ENCODE measurements around the gene KATNIP. TPM values are rescaled to one million over a fixed set of nuclear protein-coding genes. Genes with fewer than 3 reads are reported as not detected.

KATNIP gene
- total RNA-seq (2014; rRNA removed; shearing (Covaris generic)), result 13.0 and 13.6 TPM in 2 replicates
- polyA plus RNA-seq (2015; cell fraction: cytosol; rRNA removed), result 5.7 and 6.0 TPM in 2 replicates
- polyA plus RNA-seq (2015; cell fraction: nucleus; rRNA removed), result 28.7 and 32.6 TPM in 2 replicates

- peak; percentile 97 for DNase-seq (ENCODE audit: low read depth)
Observed at GRCh38 chr16:27549746-27550581, at the start of gene KATNIP, which contains the start of gene GTF3C1. TSS of gene KATNIP (plus strand) at chr16:27550144. CDS start at chr16:27550171, 27 bp downstream. TSS of gene GTF3C1 (minus strand) at chr16:27549913. CDS start at chr16:27549890, 23 bp downstream.

GRCh38 chr16:27500801-27501200 lies 49.1 kb upstream of the KATNIP start:
- no peak for DNase-seq (ENCODE audit: low read depth)

GRCh38 chr16:27503662-27504061 lies 46.3 kb upstream of the KATNIP start:
- no peak for DNase-seq (ENCODE audit: low read depth)

- DNase-seq (ENCODE audit: low read depth), result no peak
Observed at GRCh38 chr16:27505297-27506236, 44.4 kb upstream of the KATNIP start.

GRCh38 chr16:27506771-27507170 lies 43.2 kb upstream of the KATNIP start:
- DNase-seq (ENCODE audit: low read depth), result no peak

- no peak for DNase-seq (ENCODE audit: low read depth)
Observed at GRCh38 chr16:27508476-27508875, 41.5 kb upstream of the KATNIP start.

GRCh38 chr16:27511657-27512448 lies 38.1 kb upstream of the KATNIP start:
- no peak for DNase-seq (ENCODE audit: low read depth)

- DNase-seq (ENCODE audit: low read depth), result no peak
Observed at GRCh38 chr16:27514806-27515205, 35.1 kb upstream of the KATNIP start.

GRCh38 chr16:27515874-27516353 lies 34.0 kb upstream of the KATNIP start:
- peak; percentile 43 for DNase-seq (ENCODE audit: low read depth)

GRCh38 chr16:27516365-27516764 lies 33.6 kb upstream of the KATNIP start:
- no peak for DNase-seq (ENCODE audit: low read depth)

- DNase-seq (ENCODE audit: low read depth), result no peak
Observed at GRCh38 chr16:27517664-27518063, 32.3 kb upstream of the KATNIP start.

GRCh38 chr16:27518226-27518625 lies 31.7 kb upstream of the KATNIP start:
- no peak for DNase-seq (ENCODE audit: low read depth)

GRCh38 chr16:27520982-27521673 lies 28.8 kb upstream of the KATNIP start:
- peak; percentile 51 for DNase-seq (ENCODE audit: low read depth)

GRCh38 chr16:27522173-27522707 lies 27.7 kb upstream of the KATNIP start:
- DNase-seq (ENCODE audit: low read depth), result no peak

GRCh38 chr16:27526180-27526579 lies 23.8 kb upstream of the KATNIP start:
- DNase-seq (ENCODE audit: low read depth), result no peak

GRCh38 chr16:27528294-27528693 lies 21.6 kb upstream of the KATNIP start:
- no peak for DNase-seq (ENCODE audit: low read depth)

- peak; percentile 83 for DNase-seq (ENCODE audit: low read depth)
Observed at GRCh38 chr16:27529962-27530361, 20.0 kb upstream of the KATNIP start.

- no peak for DNase-seq (ENCODE audit: low read depth)
Observed at GRCh38 chr16:27531186-27531585, 18.8 kb upstream of the KATNIP start.

GRCh38 chr16:27531826-27532800 lies 17.8 kb upstream of the KATNIP start:
- DNase-seq (ENCODE audit: low read depth), result no peak
